GM23338 (cell line): ENCODE results near the gene DOK7. TPM values are rescaled to one million over a fixed set of nuclear protein-coding genes. Genes with fewer than 3 reads are reported as not detected.

Experiments used
- ATAC-seq: fragments of 200-7000 bp; cut with Tn5 transposase; 3 replicates; pipeline ENCODE4 v1.9.1; 2020
- DNase-seq: peaks from one replicate; pipeline ENCODE4 v3.0.0-alpha.2; 2015; ENCODE audit warnings: low spot score
- H2AFZ ChIP-seq: fragments of 200-600 bp; sonication (generic); 2 replicates; pipeline ENCODE4 v1.8.0; 2016; ENCODE audit warnings: antibody characterized with exemption, mild to moderate bottlenecking, moderate library complexity
- H3F3A ChIP-seq: fragments of 200-600 bp; sonication (generic); replicated peaks from 2 replicates; pipeline ENCODE4 v1.8.0; 2017; ENCODE audit warnings: antibody characterized with exemption, mixed run types, low read depth
- H3K27ac ChIP-seq: fragments of 200-600 bp; sonication (generic); 2 replicates; pipeline ENCODE4 v1.6.1; 2016; ENCODE audit warnings: low read depth
- H3K27me3 ChIP-seq: fragments of 200-600 bp; sonication (generic); 2 replicates; pipeline ENCODE4 v1.8.0; 2016; ENCODE audit warnings: mild to moderate bottlenecking, mixed run types, moderate library complexity; ENCODE audit not compliant: insufficient read depth
- H3K36me3 ChIP-seq: fragments of 200-600 bp; sonication (generic); 2 replicates; pipeline ENCODE4 v1.8.0; 2016; ENCODE audit warnings: mild to moderate bottlenecking; ENCODE audit not compliant: insufficient read depth
- H3K4me1 ChIP-seq: fragments of 200-600 bp; sonication (generic); 2 replicates; pipeline ENCODE4 v1.8.0; 2016; ENCODE audit warnings: mild to moderate bottlenecking, moderate library complexity; ENCODE audit not compliant: insufficient read depth
- H3K4me2 ChIP-seq: fragments of 200-600 bp; sonication (generic); 2 replicates; pipeline ENCODE4 v1.7.1; 2017; ENCODE audit warnings: mixed run types
- H3K4me3 ChIP-seq: fragments of 200-600 bp; sonication (generic); 2 replicates; pipeline ENCODE4 v1.6.1; 2016; ENCODE audit warnings: mixed run types
- H3K79me2 ChIP-seq: fragments of 200-600 bp; sonication (generic); replicated peaks from 2 replicates; pipeline ENCODE4 v1.8.0; 2017; ENCODE audit warnings: mild to moderate bottlenecking; ENCODE audit not compliant: insufficient read depth
- H3K9me2 ChIP-seq: fragments of 200-600 bp; sonication (generic); 2 replicates; pipeline ENCODE4 v1.8.0; 2017; ENCODE audit not compliant: insufficient read depth
- H4K20me1 ChIP-seq: fragments of 200-600 bp; sonication (generic); replicated peaks from 2 replicates; pipeline ENCODE4 v1.8.0; 2017; ENCODE audit warnings: mild to moderate bottlenecking; ENCODE audit not compliant: insufficient read depth
- H3K27ac Mint-ChIP-seq: 2 replicates; pipeline ENCODE4 v1.8.0; 2020; ENCODE audit warnings: inconsistent platforms, mild to moderate bottlenecking, moderate library complexity, mixed read lengths
- H3K27me3 Mint-ChIP-seq: 3 replicates; pipeline ENCODE4 v1.8.0; 2022; ENCODE audit warnings: low read depth, mild to moderate bottlenecking, moderate library complexity, mixed read lengths, inconsistent platforms; ENCODE audit not compliant: insufficient read depth, poor library complexity
- H3K36me3 Mint-ChIP-seq: 3 replicates; pipeline ENCODE4 v1.8.0; 2021; ENCODE audit warnings: low read depth, mild to moderate bottlenecking, inconsistent platforms, moderate library complexity, mixed read lengths
- H3K4me1 Mint-ChIP-seq: 3 replicates; pipeline ENCODE4 v1.8.0; 2020; ENCODE audit warnings: mild to moderate bottlenecking, inconsistent platforms, mixed read lengths
- H3K4me3 Mint-ChIP-seq: 3 replicates; pipeline ENCODE4 v1.8.0; 2021; ENCODE audit warnings: moderate library complexity, mild to moderate bottlenecking, inconsistent platforms, mixed read lengths
- H3K9me3 Mint-ChIP-seq: 3 replicates; pipeline ENCODE4 v1.8.0; 2020; ENCODE audit warnings: moderate library complexity, mild to moderate bottlenecking, inconsistent platforms, mixed read lengths
- CREB1 ChIP-seq: fragments of 250-450 bp; sonication (Bioruptor Pico); IDR thresholded peaks from 2 replicates; pipeline ENCODE4 v1.5.0; 2020; ENCODE audit warnings: low read depth, mild to moderate bottlenecking, moderate library complexity
- CTCF ChIP-seq, 2 experiments: fragments of 200-600 bp in 1 of 2; sonication (generic) in 1 of 2; conservative IDR thresholded peaks; 2 replicates each; pipeline versions ENCODE4 v1.5.1 to v1.6.1; 2016 to 2017; ENCODE audit warnings: antibody characterized with exemption in 2 of 2, low read depth in 2 of 2, mild to moderate bottlenecking in 2 of 2, moderate library complexity in 1 of 2
- ETS1 ChIP-seq: IDR thresholded peaks from 2 replicates; pipeline ENCODE4 v1.6.1; 2016; ENCODE audit warnings: antibody characterized with exemption
- EZH2 ChIP-seq: fragments of 200-600 bp; sonication (generic); IDR thresholded peaks from one replicate; pipeline ENCODE4 v1.8.0; 2017; ENCODE audit warnings: antibody characterized with exemption, mild to moderate bottlenecking, low read depth; ENCODE audit not compliant: unreplicated experiment
- EZH2phosphoT487 ChIP-seq: fragments of 200-600 bp; sonication (generic); IDR thresholded peaks from one replicate; pipeline ENCODE4 v1.8.1; 2018; ENCODE audit warnings: antibody characterized with exemption; ENCODE audit not compliant: unreplicated experiment
- NANOG ChIP-seq: IDR thresholded peaks from 2 replicates; pipeline ENCODE4 v1.6.1; 2016; ENCODE audit warnings: antibody characterized with exemption, borderline replicate concordance
- POLR2AphosphoS5 ChIP-seq: IDR thresholded peaks from 2 replicates; pipeline ENCODE4 v1.6.1; 2016; ENCODE audit warnings: antibody characterized with exemption, low read depth
- STAT1 ChIP-seq: IDR thresholded peaks from one replicate; pipeline ENCODE4 v1.6.1; 2016; ENCODE audit warnings: antibody characterized with exemption; ENCODE audit not compliant: unreplicated experiment
- ZNF114 ChIP-seq: fragments of 250-450 bp; sonication (Bioruptor Pico); IDR thresholded peaks from 2 replicates; pipeline ENCODE4 v1.5.0; 2020; ENCODE audit warnings: mild to moderate bottlenecking, moderate library complexity
- ZNF331 ChIP-seq: fragments of 250-450 bp; sonication (Bioruptor Pico); IDR thresholded peaks from 2 replicates; pipeline ENCODE4 v1.5.0; 2020; ENCODE audit warnings: low read depth, mild to moderate bottlenecking, moderate library complexity
- polyA plus RNA-seq: library from polyadenylated mRNA; unstranded; fragments of >200 nt; fragmentation: Nextera tagmentation; extraction: Ambion mirVana; gene quantifications from 2 replicates; pipeline ENCODE4 v1.2.1, GENCODE V29; 2016
- total RNA-seq: library from RNA; depleted of rRNA; stranded (reverse); fragments of >200 nt; shearing (Covaris generic); gene quantifications from 2 replicates; pipeline ENCODE4 v1.2.3, GENCODE V29; 2014
- TF ChIP-seq, protein P1 (sequence below): IDR thresholded peaks from one replicate; pipeline ENCODE4 v1.6.1; 2018; ENCODE audit warnings: antibody characterized with exemption; ENCODE audit not compliant: unreplicated experiment

Gene DOK7
- total and polyA plus RNA-seq, 2 experiments from 2014 or later = 0.34 to 0.52 TPM

- TF ChIP-seq, protein P1, sequence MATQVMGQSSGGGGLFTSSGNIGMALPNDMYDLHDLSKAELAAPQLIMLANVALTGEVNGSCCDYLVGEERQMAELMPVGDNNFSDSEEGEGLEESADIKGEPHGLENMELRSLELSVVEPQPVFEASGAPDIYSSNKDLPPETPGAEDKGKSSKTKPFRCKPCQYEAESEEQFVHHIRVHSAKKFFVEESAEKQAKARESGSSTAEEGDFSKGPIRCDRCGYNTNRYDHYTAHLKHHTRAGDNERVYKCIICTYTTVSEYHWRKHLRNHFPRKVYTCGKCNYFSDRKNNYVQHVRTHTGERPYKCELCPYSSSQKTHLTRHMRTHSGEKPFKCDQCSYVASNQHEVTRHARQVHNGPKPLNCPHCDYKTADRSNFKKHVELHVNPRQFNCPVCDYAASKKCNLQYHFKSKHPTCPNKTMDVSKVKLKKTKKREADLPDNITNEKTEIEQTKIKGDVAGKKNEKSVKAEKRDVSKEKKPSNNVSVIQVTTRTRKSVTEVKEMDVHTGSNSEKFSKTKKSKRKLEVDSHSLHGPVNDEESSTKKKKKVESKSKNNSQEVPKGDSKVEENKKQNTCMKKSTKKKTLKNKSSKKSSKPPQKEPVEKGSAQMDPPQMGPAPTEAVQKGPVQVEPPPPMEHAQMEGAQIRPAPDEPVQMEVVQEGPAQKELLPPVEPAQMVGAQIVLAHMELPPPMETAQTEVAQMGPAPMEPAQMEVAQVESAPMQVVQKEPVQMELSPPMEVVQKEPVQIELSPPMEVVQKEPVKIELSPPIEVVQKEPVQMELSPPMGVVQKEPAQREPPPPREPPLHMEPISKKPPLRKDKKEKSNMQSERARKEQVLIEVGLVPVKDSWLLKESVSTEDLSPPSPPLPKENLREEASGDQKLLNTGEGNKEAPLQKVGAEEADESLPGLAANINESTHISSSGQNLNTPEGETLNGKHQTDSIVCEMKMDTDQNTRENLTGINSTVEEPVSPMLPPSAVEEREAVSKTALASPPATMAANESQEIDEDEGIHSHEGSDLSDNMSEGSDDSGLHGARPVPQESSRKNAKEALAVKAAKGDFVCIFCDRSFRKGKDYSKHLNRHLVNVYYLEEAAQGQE = no peak
- no peak for TF ChIP-seq NANOG
- TF ChIP-seq ZNF114 = no peak
These were observed 38.5 kb upstream of the DOK7 start (continued) for GRCh38 chr4:3424522-3425095.

GRCh38 chr4:3426465-3427133 lies 36.5 kb upstream of the DOK7 start:
- Mint-ChIP-seq H3K36me3 (no peaks in the 10 kb centered on the region), H3K27me3 (peaks cover 12% of the 10 kb centered on the region)

More at GRCh38 chr4:3426465-3427133, 36.5 kb upstream of the DOK7 start:
- H3K79me2 ChIP-seq = no peaks in the 10 kb centered on the region
- no peak overlapping the region for H3K4me2 ChIP-seq
- 0 out of 2 replicates have a peak, but pooled peaks cover 4% of the 10 kb centered on the region for H4K20me1 ChIP-seq
- H3F3A ChIP-seq = no peaks in the 10 kb centered on the region
- ATAC-seq = no peak
- H3K4me3 ChIP-seq = no peak overlapping the region
- H3K4me1 ChIP-seq = no peaks in the 10 kb centered on the region
- no peak for TF ChIP-seq ZNF331 (CRISPR knock-in tag)
- TF ChIP-seq POLR2AphosphoS5 = no peak
- no peak for TF ChIP-seq ETS1
- TF ChIP-seq STAT1 = no peak
- no peak for TF ChIP-seq CREB1 (CRISPR knock-in tag)
- TF ChIP-seq NANOG = no peak
- TF ChIP-seq CTCF (conservative IDR thresholded peaks at IDR 0.05; ENCODE audit: low read depth in 2 of 2) = no peak
- TF ChIP-seq EZH2 = no peak
- TF ChIP-seq ZNF114 = no peak
- TF ChIP-seq, protein P1 = no peak
- no peak for TF ChIP-seq EZH2phosphoT487
- no peaks in the 10 kb centered on the region for H3K27me3 ChIP-seq
- Mint-ChIP-seq H3K27ac (no peak overlapping the region), H3K4me1 (peaks cover 2% of the 10 kb centered on the region; the same call in 2 of the 3 replicates), H3K4me3 (no peak overlapping the region), H3K9me3 (no peaks in the 10 kb centered on the region)
- H3K9me2 ChIP-seq = no peaks in the 10 kb centered on the region
- DNase-seq = no peak
- H3K27ac ChIP-seq = no peak overlapping the region
- no peak overlapping the region for H2AFZ ChIP-seq
- no peaks in the 10 kb centered on the region for H3K36me3 ChIP-seq
